Measurements from ENCODE around the gene PTPRN2. TPM values are rescaled to one million over a fixed set of nuclear protein-coding genes. Genes with fewer than 3 reads are reported as not detected.

The PTPRN2 gene
- total RNA-seq, 1 experiment from 2014 or later, result 1.1 TPM

DNA sequence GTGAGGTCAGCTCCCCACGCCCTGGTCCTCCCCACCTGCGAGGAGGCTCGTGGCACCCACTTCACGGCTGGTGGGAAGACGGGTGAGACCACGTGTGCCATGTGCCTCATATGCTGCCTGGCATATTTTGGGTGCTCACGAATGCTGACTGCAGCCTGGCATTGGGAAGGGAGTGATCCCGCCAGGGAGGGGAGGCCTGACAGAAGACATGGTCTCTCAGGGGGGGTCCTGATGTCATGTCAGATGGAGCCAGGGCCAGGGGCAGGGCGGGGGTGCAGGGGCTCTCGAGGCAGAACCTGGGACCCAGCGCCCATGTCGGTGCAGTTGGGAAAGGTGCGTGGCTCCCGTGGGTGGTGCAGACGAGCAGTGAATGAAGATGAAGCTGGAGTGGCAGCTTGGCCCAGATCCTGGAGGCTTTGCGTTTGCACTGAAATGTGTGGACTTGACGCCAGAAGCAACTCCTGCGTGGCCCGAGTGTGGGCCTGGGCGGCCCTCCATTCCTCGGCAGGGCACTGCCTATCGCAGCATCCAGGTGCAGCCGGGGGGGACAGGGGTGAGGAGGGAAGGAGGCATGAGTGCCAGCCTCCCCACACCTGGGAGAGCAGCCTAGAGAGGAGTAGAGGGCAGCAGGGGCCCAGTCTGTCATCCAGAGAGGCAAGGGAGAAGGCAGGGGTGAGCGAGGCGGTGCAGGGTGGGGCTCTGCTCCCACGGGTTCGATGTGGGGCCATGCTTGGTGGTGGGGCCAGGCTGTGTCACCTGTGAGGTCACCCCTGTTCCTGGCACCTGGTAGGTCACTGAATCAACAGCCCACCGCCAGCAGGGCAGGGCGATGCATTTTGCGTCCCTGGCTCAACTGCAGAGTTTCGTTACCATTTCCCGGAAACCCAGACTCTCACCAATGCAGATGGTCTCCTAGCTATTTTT lies 865.2 kb downstream of the PTPRN2 start:
- H3K4me1 ChIP-seq (ENCODE audit: control insufficient read depth, insufficient read depth, low read length), result no peaks in the 10 kb centered on the region
- TF ChIP-seq, protein P1, sequence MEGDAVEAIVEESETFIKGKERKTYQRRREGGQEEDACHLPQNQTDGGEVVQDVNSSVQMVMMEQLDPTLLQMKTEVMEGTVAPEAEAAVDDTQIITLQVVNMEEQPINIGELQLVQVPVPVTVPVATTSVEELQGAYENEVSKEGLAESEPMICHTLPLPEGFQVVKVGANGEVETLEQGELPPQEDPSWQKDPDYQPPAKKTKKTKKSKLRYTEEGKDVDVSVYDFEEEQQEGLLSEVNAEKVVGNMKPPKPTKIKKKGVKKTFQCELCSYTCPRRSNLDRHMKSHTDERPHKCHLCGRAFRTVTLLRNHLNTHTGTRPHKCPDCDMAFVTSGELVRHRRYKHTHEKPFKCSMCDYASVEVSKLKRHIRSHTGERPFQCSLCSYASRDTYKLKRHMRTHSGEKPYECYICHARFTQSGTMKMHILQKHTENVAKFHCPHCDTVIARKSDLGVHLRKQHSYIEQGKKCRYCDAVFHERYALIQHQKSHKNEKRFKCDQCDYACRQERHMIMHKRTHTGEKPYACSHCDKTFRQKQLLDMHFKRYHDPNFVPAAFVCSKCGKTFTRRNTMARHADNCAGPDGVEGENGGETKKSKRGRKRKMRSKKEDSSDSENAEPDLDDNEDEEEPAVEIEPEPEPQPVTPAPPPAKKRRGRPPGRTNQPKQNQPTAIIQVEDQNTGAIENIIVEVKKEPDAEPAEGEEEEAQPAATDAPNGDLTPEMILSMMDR (IDR thresholded peaks at IDR 0.05), result no peak
- no peak for TF ChIP-seq TCF7L2 (IDR thresholded peaks at IDR 0.05; ENCODE audit: low read depth, low read length)
- no peak for TF ChIP-seq SIN3A (IDR thresholded peaks at IDR 0.05; ENCODE audit: borderline replicate concordance, insufficient read depth, low read depth, low read length)
- no peak for TF ChIP-seq POLR2AphosphoS5 (IDR thresholded peaks at IDR 0.05; ENCODE audit: low read depth, low read length)
- no peak for TF ChIP-seq REST (IDR thresholded peaks at IDR 0.05; ENCODE audit: insufficient read depth in 1 of 2, low read depth in 2 of 2, low read length in 1 of 2)
- no TSS peak for BruUV-seq (replicated peaks)
- ChIA-PET CTCF (no interaction called here), POLR2A (no interaction called here)
- peaks cover 15% of the 10 kb centered on the region for H3K27me3 ChIP-seq (ENCODE audit: control insufficient read depth, insufficient read depth, low read length)
- intact Hi-C loops (cut with micrococcal nuclease; ENCODE audit: unreplicated experiment), result no loop called here
- H3K4me3 ChIP-seq (ENCODE audit: low read depth in 2 of 2, low read length in 2 of 2), result no peak overlapping the region
- DNase-seq (ENCODE audit: low read depth, low spot score) (no peak), ATAC-seq (no peak)
- H3K36me3 ChIP-seq (ENCODE audit: control insufficient read depth, insufficient read depth, low read length), result no peaks in the 10 kb centered on the region
- no peak overlapping the region for H3K27ac ChIP-seq (ENCODE audit: low read length)
- no peaks in the 10 kb centered on the region for H3K9me3 ChIP-seq (ENCODE audit: control insufficient read depth, insufficient read depth, low read depth, low read length)
- in situ Hi-C loops (cut with HindIII; ENCODE audit: low pct_unique_long_range_greater_than_20kb, low sequenced_read_pairs), result no loop called here

DNA sequence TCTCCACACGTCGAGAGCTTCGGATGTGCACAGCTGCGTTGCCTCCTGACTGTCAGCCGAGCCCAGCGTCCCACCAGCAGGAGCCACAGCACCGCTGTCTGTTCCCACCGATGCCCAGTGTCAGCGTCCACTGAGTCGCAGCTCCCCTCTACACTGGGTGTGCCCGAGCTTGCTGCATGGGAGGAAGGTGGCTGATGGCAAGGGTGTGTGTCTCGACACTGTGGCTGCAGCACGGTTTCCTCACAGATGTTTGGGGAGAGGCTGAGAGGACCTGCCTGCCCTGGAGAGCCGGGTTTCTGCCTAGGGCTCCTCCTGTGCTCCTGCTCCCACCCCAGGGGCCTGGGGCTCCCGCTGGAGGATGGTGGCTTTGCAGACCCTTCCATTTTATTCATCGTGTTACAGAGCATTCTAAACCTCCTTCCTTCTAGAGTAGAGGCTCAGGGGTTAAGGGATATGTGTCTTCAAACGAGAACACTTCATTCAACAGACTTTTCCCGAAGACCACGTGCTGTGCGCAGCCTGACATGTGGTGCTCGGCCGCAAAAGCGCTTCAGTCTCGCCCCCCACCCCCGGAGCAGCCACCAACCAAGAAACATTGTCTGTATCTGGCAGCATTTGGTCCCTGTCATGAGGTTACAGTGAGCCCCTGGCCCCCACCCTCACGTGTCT lies 866.0 kb downstream of the PTPRN2 start:
- H3K27me3 ChIP-seq (ENCODE audit: control insufficient read depth, insufficient read depth, low read length), result peaks cover 13% of the 10 kb centered on the region
- no peaks in the 10 kb centered on the region for H3K36me3 ChIP-seq (ENCODE audit: control insufficient read depth, insufficient read depth, low read length)
- CTCF ChIA-PET, result no interaction called here
- no peaks in the 10 kb centered on the region for H3K9me3 ChIP-seq (ENCODE audit: control insufficient read depth, insufficient read depth, low read depth, low read length)
- DNase-seq (ENCODE audit: low read depth, low spot score) (no peak), ATAC-seq (peak; percentile 71)
- in situ Hi-C loops (cut with HindIII; ENCODE audit: low pct_unique_long_range_greater_than_20kb, low sequenced_read_pairs), result no loop called here
- no peak for TF ChIP-seq SIN3A (IDR thresholded peaks at IDR 0.05; ENCODE audit: borderline replicate concordance, insufficient read depth, low read depth, low read length)
- TF ChIP-seq POLR2AphosphoS5 (IDR thresholded peaks at IDR 0.05; ENCODE audit: low read depth, low read length), result no peak
- TF ChIP-seq TCF7L2 (IDR thresholded peaks at IDR 0.05; ENCODE audit: low read depth, low read length), result no peak
- TF ChIP-seq, protein P1 (IDR thresholded peaks at IDR 0.05), result no peak
- no peak for TF ChIP-seq REST (IDR thresholded peaks at IDR 0.05; ENCODE audit: insufficient read depth in 1 of 2, low read depth in 2 of 2, low read length in 1 of 2)
- intact Hi-C loops (cut with micrococcal nuclease; ENCODE audit: unreplicated experiment), result no loop called here
- no TSS peak for BruUV-seq (replicated peaks)
- H3K4me1 ChIP-seq (ENCODE audit: control insufficient read depth, insufficient read depth, low read length), result no peaks in the 10 kb centered on the region
- H3K4me3 ChIP-seq (ENCODE audit: low read depth in 2 of 2, low read length in 2 of 2), result no peak overlapping the region
- POLR2A ChIA-PET, result no interaction called here
- no peak overlapping the region for H3K27ac ChIP-seq (ENCODE audit: low read length)
